PC-3 (cell line): ENCODE measurements around the gene MOCS1.

Source experiments
- EZH2phosphoT487 ChIP-seq: fragments of 300-600 bp; sonication (generic); IDR thresholded peaks from 2 replicates; pipeline ENCODE4 v1.6.1; 2018; ENCODE audit warnings: mild to moderate bottlenecking, antibody characterized with exemption, low read length, borderline replicate concordance
- TF ChIP-seq, protein P1 (sequence below): fragments of 300-600 bp; sonication (generic); conservative IDR thresholded peaks from 2 replicates; pipeline ENCODE4 v1.5.1; 2017; ENCODE audit warnings: antibody characterized with exemption, low read depth, mild to moderate bottlenecking, low read length

DNA sequence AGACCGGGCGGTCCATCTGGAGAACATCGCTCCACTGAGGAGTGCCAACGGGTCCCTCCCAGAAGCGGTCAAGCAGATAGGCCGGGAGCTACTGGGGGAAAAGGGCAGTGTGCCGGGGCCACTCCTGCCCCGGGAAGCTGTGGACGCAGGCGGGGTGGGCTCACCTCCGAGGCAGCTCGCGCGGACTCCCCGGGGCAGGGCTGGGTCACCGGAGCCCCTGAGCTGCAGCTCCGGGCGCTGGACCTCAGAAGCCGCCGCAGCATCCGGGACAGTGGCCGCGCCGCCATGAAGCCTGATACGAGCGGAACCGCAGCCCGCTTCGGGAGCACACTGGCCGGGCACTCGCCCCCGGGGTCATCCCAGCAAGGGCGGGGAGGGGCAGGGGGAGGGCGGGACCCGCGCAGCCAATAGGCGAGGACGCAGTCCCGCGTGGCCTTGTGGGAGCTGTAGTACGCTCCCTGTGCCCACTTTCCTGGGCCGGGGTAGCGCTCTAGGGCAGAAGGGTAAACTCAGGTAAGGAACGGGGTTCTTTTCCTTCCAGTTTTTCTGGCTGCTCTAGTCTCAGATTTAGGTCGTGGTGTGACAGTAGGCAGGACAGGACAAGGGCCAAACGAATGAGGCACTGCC is at the start of gene MOCS1:
- no peak for TF ChIP-seq EZH2phosphoT487
- TF ChIP-seq, protein P1, sequence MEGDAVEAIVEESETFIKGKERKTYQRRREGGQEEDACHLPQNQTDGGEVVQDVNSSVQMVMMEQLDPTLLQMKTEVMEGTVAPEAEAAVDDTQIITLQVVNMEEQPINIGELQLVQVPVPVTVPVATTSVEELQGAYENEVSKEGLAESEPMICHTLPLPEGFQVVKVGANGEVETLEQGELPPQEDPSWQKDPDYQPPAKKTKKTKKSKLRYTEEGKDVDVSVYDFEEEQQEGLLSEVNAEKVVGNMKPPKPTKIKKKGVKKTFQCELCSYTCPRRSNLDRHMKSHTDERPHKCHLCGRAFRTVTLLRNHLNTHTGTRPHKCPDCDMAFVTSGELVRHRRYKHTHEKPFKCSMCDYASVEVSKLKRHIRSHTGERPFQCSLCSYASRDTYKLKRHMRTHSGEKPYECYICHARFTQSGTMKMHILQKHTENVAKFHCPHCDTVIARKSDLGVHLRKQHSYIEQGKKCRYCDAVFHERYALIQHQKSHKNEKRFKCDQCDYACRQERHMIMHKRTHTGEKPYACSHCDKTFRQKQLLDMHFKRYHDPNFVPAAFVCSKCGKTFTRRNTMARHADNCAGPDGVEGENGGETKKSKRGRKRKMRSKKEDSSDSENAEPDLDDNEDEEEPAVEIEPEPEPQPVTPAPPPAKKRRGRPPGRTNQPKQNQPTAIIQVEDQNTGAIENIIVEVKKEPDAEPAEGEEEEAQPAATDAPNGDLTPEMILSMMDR: no peak
